A549 treated with GW870086 at 1 μM for 4 hours (cell line): Measurements from ENCODE around the gene SERP2. TPM values are rescaled to one million over a fixed set of nuclear protein-coding genes. Genes with fewer than 3 reads are reported as not detected.

Experiments used
- total RNA-seq: library from RNA; stranded (reverse); fragments of 200-300 nt; extraction: Qiagen RNA extraction; gene quantifications from 5 replicates; pipeline ENCODE4 v1.2.3, GENCODE V29; 2022; ENCODE audit warnings: low read depth

SERP2 gene
- not detected in 5 replicates for total RNA-seq

GRCh38 chr13:44373601-44374347 lies at the start of gene SERP2:
Gene SERP2, plus strand, starts transcription at chr13:44373824. Its CDS starts 202 bp downstream, at chr13:44374026.

Other genes with a start within 250 kb of the SERP2 start
- 46.6 to 56.5 TPM (median 55.5 TPM) in 5 replicates for gene TSC22D1, start 202.5 kb downstream of the SERP2 start, total RNA-seq